Hindlimb muscle (tissue), 1 donor: Measurements from ENCODE around the gene ASIC2. TPM values are rescaled to one million over a fixed set of nuclear protein-coding genes. Genes with fewer than 3 reads are reported as not detected.
"Not testable (repeated sequence)": the region's sequence is repeated elsewhere in the genome, so short reads cannot be mapped to it uniquely, and the experiment has no call there.

ENCODE experiments used
- DNase-seq: peaks from one replicate; pipeline ENCODE4 v3.0.0-alpha.2; 2013
- polyA plus RNA-seq: library from polyadenylated mRNA; unstranded; fragments of 120-200 nt; gene quantifications from one replicate; pipeline ENCODE4 v1.2.1, GENCODE V29; 2013; ENCODE audit not compliant: insufficient read length

ASIC2 gene
- polyA plus RNA-seq, 1 donor, result not detected

- DNase-seq, result no peak
Measured at GRCh38 chr17:32976131-32976530, 317.0 kb downstream of the ASIC2 start.

GRCh38 chr17:32971171-32971570, 321.9 kb downstream of the ASIC2 start:
- no peak for DNase-seq

GRCh38 chr17:32970281-32970680, 322.8 kb downstream of the ASIC2 start:
- no peak for DNase-seq

DNA sequence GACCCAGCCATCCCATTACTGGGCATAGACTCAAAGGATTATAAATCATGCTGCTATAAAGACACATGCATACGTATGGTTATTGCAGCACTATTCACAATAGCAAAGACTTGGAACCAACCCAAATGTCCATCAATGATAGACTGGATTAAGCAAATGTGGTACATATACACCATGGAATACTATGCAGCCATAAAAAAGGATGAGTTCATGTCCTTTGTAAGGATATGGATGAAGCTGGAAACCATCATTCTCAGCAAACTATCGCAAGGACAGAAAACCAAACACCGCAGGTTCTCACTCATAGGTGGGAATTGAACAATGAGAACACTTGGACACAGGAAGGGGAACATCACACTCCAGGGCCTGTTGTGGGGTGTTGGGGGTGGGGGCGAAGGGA, 323.9 kb downstream of the ASIC2 start:
- DNase-seq, result not testable (repeated sequence)

GRCh38 chr17:32964541-32964940, 328.6 kb downstream of the ASIC2 start:
- no peak for DNase-seq
